Endothelial cell of umbilical vein (primary cell): ENCODE data around the gene LYSMD3. TPM values are rescaled to one million over a fixed set of nuclear protein-coding genes. Genes with fewer than 3 reads are reported as not detected.

Experiments used
- BruUV-seq: library from RNA; stranded (reverse); fragments of 400-500 nt; replicated peaks from 2 replicates; lab custom pipeline; 2021; lab: Mats Ljungman, UMichigan
- CTCF ChIA-PET: fragments of 300-600, 350-600 bp; sonication (Branson Sonifier 250); formaldehyde crosslinking; loops from one replicate; lab custom pipeline; 2021; ENCODE audit warnings: antibody characterized with exemption, inconsistent platforms; lab: Charles Lee
- POLR2A ChIA-PET: fragments of 300-600, 350-600 bp; sonication (Branson Sonifier 250); formaldehyde crosslinking; loops from one replicate; lab custom pipeline; 2021; ENCODE audit warnings: antibody characterized with exemption, inconsistent platforms; lab: Charles Lee
- DNase-seq: peaks from one replicate; pipeline ENCODE4 v3.0.0-alpha.2; 2011; ENCODE audit warnings: low read depth, low spot score
- FAIRE-seq: peaks from 2 replicates; lab custom pipeline; 2011; peaks lifted over from hg19 to GRCh38; lab: Jason Lieb, UNC
- H2AFZ ChIP-seq: 2 replicates; pipeline ENCODE4 v1.6.0; 2012; ENCODE audit warnings: low read depth, low read length, control low read depth, inconsistent platforms
- H3K27ac ChIP-seq: 2 replicates; pipeline ENCODE4 v1.5.1; 2011; ENCODE audit warnings: low read depth, mild to moderate bottlenecking, control low read depth, low read length, moderate library complexity; ENCODE audit not compliant: insufficient read depth
- H3K27me3 ChIP-seq, 2 experiments: 2 replicates each; pipeline versions ENCODE4 v1.6.0 to v1.6.1; 2011; ENCODE audit warnings: low read length in 2 of 2, mixed read lengths in 1 of 2; ENCODE audit not compliant: control insufficient read depth in 2 of 2, insufficient read depth in 2 of 2
- H3K36me3 ChIP-seq, 2 experiments: 2 replicates in 1 of 2; 3 replicates in 1 of 2; pipeline ENCODE4 v1.5.1; 2011; ENCODE audit warnings: low read length in 2 of 2, mild to moderate bottlenecking in 1 of 2, moderate library complexity in 1 of 2; ENCODE audit not compliant: control insufficient read depth in 2 of 2, insufficient read depth in 2 of 2; ENCODE audit errors: extremely low read depth in 1 of 2
- H3K4me1 ChIP-seq: 3 replicates; pipeline ENCODE4 v1.5.1; 2011; ENCODE audit warnings: mild to moderate bottlenecking, low read length; ENCODE audit not compliant: control insufficient read depth, insufficient read depth; ENCODE audit errors: extremely low read depth
- H3K4me2 ChIP-seq: 2 replicates; pipeline ENCODE4 v1.6.1; 2011; ENCODE audit warnings: low read length, control low read depth, mixed read lengths; ENCODE audit not compliant: insufficient read depth
- H3K4me3 ChIP-seq, 3 experiments: fragments of 200-600 bp in 1 of 3; sonication (generic), shearing (Covaris generic) in 1 of 3; replicated peaks in 1 of 3; 2 replicates each; pipeline ENCODE4 v1.5.1; 2011 to 2016; ENCODE audit warnings: control low read depth in 3 of 3, low read length in 3 of 3, mild to moderate bottlenecking in 2 of 3, inconsistent platforms in 1 of 3, low read depth in 1 of 3, moderate library complexity in 1 of 3; ENCODE audit not compliant: insufficient read depth in 1 of 3
- H3K79me2 ChIP-seq: 2 replicates; pipeline ENCODE4 v1.6.0; 2012; ENCODE audit warnings: low read length, inconsistent platforms; ENCODE audit not compliant: control insufficient read depth, insufficient read depth
- H3K9ac ChIP-seq: replicated peaks from 2 replicates; pipeline ENCODE3; 2011; ENCODE audit warnings: low read length, control low read depth; ENCODE audit not compliant: insufficient read depth; ENCODE audit errors: extremely low read depth
- H3K9me1 ChIP-seq: replicated peaks from 3 replicates; pipeline ENCODE4 v1.6.0; 2011; ENCODE audit warnings: mild to moderate bottlenecking, low read length; ENCODE audit not compliant: control insufficient read depth, insufficient read depth; ENCODE audit errors: extremely low read depth
- H3K9me3 ChIP-seq: replicated peaks from 2 replicates; pipeline ENCODE4 v1.5.1; 2012; ENCODE audit warnings: low read length, inconsistent platforms; ENCODE audit not compliant: control insufficient read depth, insufficient read depth
- H4K20me1 ChIP-seq: replicated peaks from 2 replicates; pipeline ENCODE3; 2011; ENCODE audit warnings: mild to moderate bottlenecking, low read length; ENCODE audit not compliant: control insufficient read depth, insufficient read depth; ENCODE audit errors: extremely low read depth
- CTCF ChIP-seq, 2 donors: IDR thresholded peaks; 1 replicate in 1 of 2; 2 replicates in 1 of 2; pipeline ENCODE4 v1.5.1; 2011; ENCODE audit warnings: low read length in 2 of 2, mild to moderate bottlenecking in 2 of 2, moderate library complexity in 2 of 2, control low read depth in 1 of 2, inconsistent platforms in 1 of 2, low read depth in 1 of 2; ENCODE audit not compliant: insufficient read depth in 1 of 2; ENCODE audit errors: extremely low read depth in 1 of 2
- EZH2 ChIP-seq: IDR thresholded peaks from 2 replicates; pipeline ENCODE4 v1.6.1; 2012; ENCODE audit warnings: borderline replicate concordance, low read depth, mild to moderate bottlenecking, moderate library complexity, low read length, inconsistent platforms; ENCODE audit not compliant: severe bottlenecking
- FOS ChIP-seq: IDR thresholded peaks from 2 replicates; pipeline ENCODE4 v1.6.1; 2011; ENCODE audit warnings: mild to moderate bottlenecking, low read length, moderate library complexity, borderline replicate concordance; ENCODE audit not compliant: insufficient read depth
- GATA2 ChIP-seq: IDR thresholded peaks from 2 replicates; pipeline ENCODE4 v1.7.0; 2011; ENCODE audit warnings: low read depth, mild to moderate bottlenecking, moderate library complexity, mixed read lengths, low read length; ENCODE audit not compliant: insufficient read length, insufficient read depth
- JUN ChIP-seq: IDR thresholded peaks from 2 replicates; pipeline ENCODE4 v1.6.1; 2011; ENCODE audit warnings: borderline replicate concordance, low read depth; ENCODE audit not compliant: insufficient read length, insufficient read depth
- MAX ChIP-seq: IDR thresholded peaks from 2 replicates; pipeline ENCODE4 v1.6.1; 2011; ENCODE audit not compliant: insufficient read depth, insufficient read length
- MYC ChIP-seq: IDR thresholded peaks from one replicate; pipeline ENCODE4 v1.6.1; 2011; ENCODE audit warnings: mild to moderate bottlenecking, low read depth, low read length
- POLR2A ChIP-seq: IDR thresholded peaks from 2 replicates; pipeline ENCODE4 v1.6.1; 2012; ENCODE audit warnings: low read depth, mild to moderate bottlenecking, control low read depth, low read length
- POLR2AphosphoS5 ChIP-seq: IDR thresholded peaks from 2 replicates; pipeline ENCODE4 v1.6.1; 2012; ENCODE audit warnings: low read depth, mild to moderate bottlenecking, control low read depth, low read length, moderate library complexity; ENCODE audit not compliant: insufficient read depth
- dilution Hi-C: fragments of 300-500 bp; cut with MboI; formaldehyde crosslinking; loops from one replicate; pipeline ENCODE4 v1.15.0; 2019; ENCODE audit warnings: low sequenced_read_pairs; ENCODE audit not compliant: extremely low pct_ligation_motif_present
- intact Hi-C: fragments of 100-400 bp; cut with micrococcal nuclease; formaldehyde crosslinking; loops from one replicate; pipeline ENCODE4 v1.10.0; 2022
- polyA plus RNA-seq, 4 experiments: library from polyadenylated mRNA; depleted of rRNA in 3 of 4; stranded (reverse) in 3 of 4; unstranded in 1 of 4; fragments of >200 nt; gene quantifications; 2 replicates each; pipeline versions ENCODE4 v1.2.1 to v1.2.3, GENCODE V29; 2011 to 2012; ENCODE audit warnings: missing spikeins in 1 of 4
- total RNA-seq: library from RNA; stranded (reverse); gene quantifications from 2 replicates; pipeline ENCODE4 v1.2.3, GENCODE V29; 2021

Gene LYSMD3
- total and polyA plus RNA-seq, 2 donors (not counting 3 experiments of a cell fraction or from before 2014, with no cell fraction given): 6.0 to 21.3 TPM

- ChIA-PET POLR2A (no interaction called here), CTCF (interaction anchor here (1.0 kb wide), 1 partner anchor 95 kb away, joined by 3 read pairs; no protein-coding TSS in a partner anchor)
- no peak for TF ChIP-seq CTCF (IDR thresholded peaks at IDR 0.05; ENCODE audit: extremely low read depth in 1 of 2, insufficient read depth in 1 of 2, low read depth in 1 of 2, low read length in 2 of 2)
- dilution Hi-C loops: no loop called here
- H4K20me1 ChIP-seq: no peaks in the 10 kb centered on the region
- no peak overlapping the region for H3K9ac ChIP-seq
- H3K4me3 ChIP-seq: no peak overlapping the region
- H3K27ac ChIP-seq: no peak overlapping the region
- intact Hi-C loops: no loop called here
- H3K27me3 ChIP-seq: peaks cover 12 to 46% of the 10 kb centered on the region in 2 experiments
- no peaks in the 10 kb centered on the region for H3K79me2 ChIP-seq
- no peaks in the 10 kb centered on the region for H3K9me1 ChIP-seq
- H3K9me3 ChIP-seq: no peaks in the 10 kb centered on the region
- BruUV-seq: no TSS peak
- no peaks in the 10 kb centered on the region for H3K36me3 ChIP-seq
- DNase-seq (no peak), FAIRE-seq (no peak)
- H2AFZ ChIP-seq: no peak overlapping the region
- H3K4me2 ChIP-seq: no peak overlapping the region
- peaks cover 4% of the 10 kb centered on the region for H3K4me1 ChIP-seq
These were observed 5.5 kb upstream of the LYSMD3 start for GRCh38 chr5:90534922-90535321.

- no peaks in the 10 kb centered on the region for H3K9me1 ChIP-seq
- H3K4me1 ChIP-seq: peaks cover 4% of the 10 kb centered on the region
- no TSS peak for BruUV-seq
- CTCF ChIA-PET: no interaction called here
- H4K20me1 ChIP-seq: no peaks in the 10 kb centered on the region
- POLR2A ChIA-PET: no interaction called here
- no peak overlapping the region for H3K4me3 ChIP-seq
- intact Hi-C loops (no loop called here), dilution Hi-C loops (no loop called here)
- H3K27ac ChIP-seq: no peak overlapping the region
- no peak for DNase-seq
- H3K79me2 ChIP-seq: peaks cover 5% of the 10 kb centered on the region
- H3K9me3 ChIP-seq: no peaks in the 10 kb centered on the region
- H3K27me3 ChIP-seq: peaks cover 12 to 44% of the 10 kb centered on the region in 2 experiments
- no peaks in the 10 kb centered on the region for H3K36me3 ChIP-seq
- H3K4me2 ChIP-seq: no peak overlapping the region
- H2AFZ ChIP-seq: no peak overlapping the region
- TF ChIP-seq POLR2AphosphoS5: no peak
- no peak for TF ChIP-seq GATA2
- no peak for TF ChIP-seq FOS
- no peak for TF ChIP-seq MAX
- no peak for TF ChIP-seq MYC
- TF ChIP-seq POLR2A: no peak
- no peak for TF ChIP-seq EZH2
- no peak for TF ChIP-seq CTCF (IDR thresholded peaks at IDR 0.05; ENCODE audit: extremely low read depth in 1 of 2, insufficient read depth in 1 of 2, low read depth in 1 of 2, low read length in 2 of 2)
- TF ChIP-seq JUN: no peak
- H3K9ac ChIP-seq: no peak overlapping the region
- FAIRE-seq: no peak
These were observed 4.4 kb upstream of the LYSMD3 start for GRCh38 chr5:90533794-90534193.
